Upper lobe of left lung (tissue), 6 donors: ENCODE results near the gene SPEN. TPM values are rescaled to one million over a fixed set of nuclear protein-coding genes. Genes with fewer than 3 reads are reported as not detected.

Source experiments
- ATAC-seq, 2 donors: fragments of 200-7000 bp; cut with Tn5 transposase; one replicate each; pipeline ENCODE4 v1.9.1; 2022; ENCODE audit warnings: mild to moderate bottlenecking in 2 of 2, moderate library complexity in 2 of 2; ENCODE audit not compliant: low FRiP score in 2 of 2
- DNase-seq, 2 donors: peaks; one replicate each; pipeline ENCODE4 v3.0.0-alpha.2; 2019 to 2020
- H3K27ac ChIP-seq, 4 donors: fragments of 200-600 bp; sonication (generic); one replicate each; pipeline ENCODE4 v1.5.1; 2016 to 2019
- H3K27me3 ChIP-seq, 4 donors: fragments of 200-600 bp; sonication (generic); one replicate each; pipeline ENCODE4 v1.5.1; 2017 to 2019
- H3K36me3 ChIP-seq, 4 donors: fragments of 200-600 bp; sonication (generic); one replicate each; pipeline ENCODE4 v1.5.1; 2016 to 2019
- H3K4me1 ChIP-seq, 4 donors: fragments of 200-600 bp; sonication (generic); one replicate each; pipeline ENCODE4 v1.5.1; 2018 to 2019
- H3K4me3 ChIP-seq, 4 donors: fragments of 200-600 bp; sonication (generic); one replicate each; pipeline ENCODE4 v1.5.1; 2017 to 2019; ENCODE audit warnings: mild to moderate bottlenecking in 2 of 4, moderate library complexity in 1 of 4
- H3K9me3 ChIP-seq, 4 donors: fragments of 200-600 bp; sonication (generic); one replicate each; pipeline ENCODE4 v1.5.1; 2018 to 2019
- CTCF ChIP-seq, 6 experiments: fragments of 450-650 bp in 4 of 6; fragments of 200-600 bp in 2 of 6; sonication (generic) in 2 of 6; IDR thresholded peaks; one replicate each; pipeline ENCODE4 v1.5.1; 2016 to 2019; ENCODE audit warnings: antibody characterized with exemption in 6 of 6
- EP300 ChIP-seq, 4 donors: sonication (generic); formaldehyde crosslinking; IDR thresholded peaks; one replicate each; pipeline ENCODE4 v1.5.1; 2017; ENCODE audit warnings: antibody characterized with exemption in 4 of 4, control low read depth in 2 of 4
- POLR2A ChIP-seq, 4 donors: fragments of 450-650 bp; IDR thresholded peaks; one replicate each; pipeline ENCODE4 v1.5.1; 2016 to 2017; ENCODE audit warnings: antibody characterized with exemption in 4 of 4, mild to moderate bottlenecking in 2 of 4
- POLR2AphosphoS5 ChIP-seq, 2 donors: sonication (generic); formaldehyde crosslinking; IDR thresholded peaks; one replicate each; pipeline ENCODE4 v1.5.1; 2017; ENCODE audit warnings: antibody characterized with exemption in 2 of 2
- WGBS, 2 donors: methylation state at CpG; one replicate each; pipeline ENCODE4 v1.1.5; 2017 to 2018; 5-methylcytosine and 5-hydroxymethylcytosine counted together
- total RNA-seq, 6 donors: library from RNA; depleted of rRNA in 4 of 6; stranded (reverse); fragments of >200 nt in 4 of 6; gene quantifications; one replicate each; pipeline versions ENCODE4 v1.1.0 to v1.2.1, GENCODE V29; 2016 to 2021
- donor health status: DM: no; HTN: no; CAD: no; lungs with moderate emphysema.
- donor health status: DM: no; HTN: yes; CAD: no; lungs with severe emphysema.

The SPEN gene
- total RNA-seq, 6 donors from 2014 or later = 41.5 to 73.3 (median 51.3) TPM

GRCh38 chr1:15933684-15934083 lies 86.2 kb downstream of the SPEN start:
- Histone ChIP-seq H3K9me3 (no peaks in the 10 kb centered on the region), H3K36me3 (peaks cover 15 to 100% (median 96%) of the 10 kb centered on the region in 4 donors), H3K4me1 (peaks cover 5 to 8% (median 7%) of the 10 kb centered on the region in 4 donors), H3K4me3 (no peak overlapping the region), H3K27me3 (no peaks in the 10 kb centered on the region), H3K27ac (no peak overlapping the region)
- TF ChIP-seq CTCF (IDR thresholded peaks at IDR 0.05) (no peak), POLR2A (IDR thresholded peaks at IDR 0.05) (no peak), POLR2AphosphoS5 (IDR thresholded peaks at IDR 0.05) (no peak), EP300 (IDR thresholded peaks at IDR 0.05) (no peak)
- ATAC-seq = no peak
- no peak for DNase-seq
- 89 to 91% methylated on average over 4 to 5 of the region's 5 CpGs for WGBS, 2 donors

GRCh38 chr1:15934211-15935055 lies 86.9 kb downstream of the SPEN start:
- TF ChIP-seq EP300 (IDR thresholded peaks at IDR 0.05) (no peak), POLR2A (IDR thresholded peaks at IDR 0.05) (no peak), CTCF (IDR thresholded peaks at IDR 0.05) (no peak), POLR2AphosphoS5 (IDR thresholded peaks at IDR 0.05) (no peak)

GRCh38 chr1:15935056-15935950 lies 87.8 kb downstream of the SPEN start:
- DNase-seq = peak in 1 of 2 donors; percentile 62
- H3K36me3 ChIP-seq = peaks cover 17 to 98% (median 83%) of the 10 kb centered on the region in 4 donors

More at GRCh38 chr1:15934211-15935055, 86.9 kb downstream of the SPEN start:
- Histone ChIP-seq H3K4me3 (no peak overlapping the region), H3K4me1 (peaks cover 13 to 16% (median 15%) of the 10 kb centered on the region in 4 donors), H3K27me3 (no peaks in the 10 kb centered on the region), H3K27ac (no peak overlapping the region), H3K9me3 (no peaks in the 10 kb centered on the region), H3K36me3 (peaks cover 17 to 98% (median 90%) of the 10 kb centered on the region in 4 donors)
- DNase-seq = peak in 1 of 2 donors; percentile 71
- WGBS, 2 donors = 92 to 95% methylated on average over 28 to 31 of the region's 42 CpGs
- no peak for ATAC-seq

GRCh38 chr1:15936025-15936424 lies 88.5 kb downstream of the SPEN start:
- H3K27me3 ChIP-seq = no peaks in the 10 kb centered on the region
- H3K36me3 ChIP-seq = peaks cover 17 to 98% (median 83%) of the 10 kb centered on the region in 4 donors
- no peak for DNase-seq
- no peaks in the 10 kb centered on the region for H3K9me3 ChIP-seq
- H3K4me3 ChIP-seq = no peak overlapping the region
- 95 to 96% methylated on average over 8 to 9 of the region's 10 CpGs for WGBS, 2 donors
- peak overlapping the region in 1 of 4 donors; percentile 64 for H3K27ac ChIP-seq
- TF ChIP-seq CTCF (IDR thresholded peaks at IDR 0.05) (no peak), EP300 (IDR thresholded peaks at IDR 0.05) (no peak), POLR2AphosphoS5 (IDR thresholded peaks at IDR 0.05) (no peak), POLR2A (IDR thresholded peaks at IDR 0.05) (no peak)
- no peak for ATAC-seq
- H3K4me1 ChIP-seq = peaks cover 17 to 27% (median 19%) of the 10 kb centered on the region in 4 donors

More at GRCh38 chr1:15935056-15935950, 87.8 kb downstream of the SPEN start:
- H3K9me3 ChIP-seq = no peaks in the 10 kb centered on the region
- H3K4me3 ChIP-seq = no peak overlapping the region
- H3K27me3 ChIP-seq = no peaks in the 10 kb centered on the region
- WGBS, 2 donors = 87 to 90% methylated on average over 9 to 26 of the region's 29 CpGs
- ATAC-seq = no peak
- H3K4me1 ChIP-seq = peaks cover 17 to 24% (median 19%) of the 10 kb centered on the region in 4 donors
- no peak overlapping the region for H3K27ac ChIP-seq
- TF ChIP-seq POLR2A (IDR thresholded peaks at IDR 0.05) = no peak
- no peak for TF ChIP-seq CTCF (IDR thresholded peaks at IDR 0.05)
- no peak for TF ChIP-seq EP300 (IDR thresholded peaks at IDR 0.05)
- TF ChIP-seq POLR2AphosphoS5 (IDR thresholded peaks at IDR 0.05) = no peak
